ENCODE data around the gene ITPKB. TPM values are rescaled to one million over a fixed set of nuclear protein-coding genes. Genes with fewer than 3 reads are reported as not detected.

Gene ITPKB
- total and polyA plus RNA-seq, 2 of the 13 experiments (the other 11 are each of a cell fraction or from before 2014, with no cell fraction given) = not detected

- TF ChIP-seq TIGD3 (CRISPR knock-in tag; IDR thresholded peaks at IDR 0.05; ENCODE audit: borderline replicate concordance) (no peak), POLR2AphosphoS2 (IDR thresholded peaks at IDR 0.05; ENCODE audit: low read depth, low read length) (no peak), SRY (CRISPR knock-in tag; IDR thresholded peaks at IDR 0.05) (no peak), ATF3 (CRISPR knock-in tag; IDR thresholded peaks at IDR 0.05) (no peak), ZFX (CRISPR knock-in tag; IDR thresholded peaks at IDR 0.05; ENCODE audit: low read depth) (no peak), MXI1 (IDR thresholded peaks at IDR 0.05; ENCODE audit: borderline replicate concordance, low read depth, low read length) (no peak), ZNF20 (CRISPR knock-in tag; IDR thresholded peaks at IDR 0.05) (no peak), PITX1 (CRISPR knock-in tag; IDR thresholded peaks at IDR 0.05) (no peak)
Measured at GRCh38 chr1:226690460-226690982, 48.6 kb downstream of the ITPKB start (continued).

GRCh38 chr1:226688808-226689207 lies 50.3 kb downstream of the ITPKB start:
- ChIA-PET POLR2A (no interaction called here), CTCF (ENCODE audit: low intra/inter-chr PET ratio, low total read pairs) (no interaction called here)
- Histone ChIP-seq H3K79me2 (ENCODE audit: insufficient read depth, low read length) (no peaks in the 10 kb centered on the region), H3K9ac (ENCODE audit: insufficient read depth, low read depth, low read length) (no peak overlapping the region), H3K4me1 (ENCODE audit: insufficient read depth, low read length) (no peaks in the 10 kb centered on the region), H3K27me3 (ENCODE audit: control insufficient read depth in 1 of 2, insufficient read depth in 2 of 2, low read length in 2 of 2) (peaks cover 1 to 45% of the 10 kb centered on the region in 2 experiments), H2AFZ (ENCODE audit: low read length) (no peak overlapping the region), H3K4me3 (replicated peaks in 1 of 3; ENCODE audit: insufficient read depth in 1 of 3, low read depth in 2 of 3, low read length in 3 of 3) (no peak overlapping the region), H3K27ac (ENCODE audit: extremely low read length, insufficient read depth, low read length) (no peak overlapping the region), H4K20me1 (ENCODE audit: insufficient read depth, low read length) (no peaks in the 10 kb centered on the region), H3K9me3 (ENCODE audit: low read length) (no peaks in the 10 kb centered on the region), H3K4me2 (ENCODE audit: low read depth, low read length) (no peak overlapping the region), H3K36me3 (replicated peaks in 1 of 2; ENCODE audit: control insufficient read depth in 1 of 2, insufficient read depth in 2 of 2, low read length in 2 of 2) (no peaks in the 10 kb centered on the region)
- no peak for ATAC-seq
- intact Hi-C loops (cut with micrococcal nuclease; ENCODE audit: unreplicated experiment) (no loop called here), in situ Hi-C loops (cut with HindIII; ENCODE audit: extremely low pct_ligation_motif_present, low pct_unique_long_range_greater_than_20kb) (no loop called here)
- WGBS (ENCODE audit: low lambda C conversion rate) = 0% methylated on average over 4 of the region's 4 CpGs
- FAIRE-seq = no peak
- BruUV-seq (replicated peaks) = no TSS peak
- no peak for DNase-seq (ENCODE audit: low spot score)
- TF ChIP-seq ZNF569 (CRISPR knock-in tag; IDR thresholded peaks at IDR 0.05; ENCODE audit: borderline replicate concordance) (no peak), SAP130 (CRISPR knock-in tag; IDR thresholded peaks at IDR 0.05; ENCODE audit: low read depth) (no peak), TOPORS (CRISPR knock-in tag; IDR thresholded peaks at IDR 0.05) (no peak), POLR2AphosphoS2 (IDR thresholded peaks at IDR 0.05; ENCODE audit: low read depth, low read length) (no peak), KLF13 (CRISPR knock-in tag; IDR thresholded peaks at IDR 0.05) (no peak), ZNF275 (CRISPR knock-in tag; IDR thresholded peaks at IDR 0.05; ENCODE audit: borderline replicate concordance) (no peak)
